ENCODE results near the gene TKT.

The TKT gene

GRCh38 chr3:53239800-53240199 lies 16.0 kb downstream of the TKT start:
- DNase-seq = no peak

- no peak for DNase-seq
Observed at GRCh38 chr3:53238886-53239285, 16.9 kb downstream of the TKT start.

- no peak for DNase-seq
Observed at GRCh38 chr3:53238051-53238850, 17.6 kb downstream of the TKT start.

DNA sequence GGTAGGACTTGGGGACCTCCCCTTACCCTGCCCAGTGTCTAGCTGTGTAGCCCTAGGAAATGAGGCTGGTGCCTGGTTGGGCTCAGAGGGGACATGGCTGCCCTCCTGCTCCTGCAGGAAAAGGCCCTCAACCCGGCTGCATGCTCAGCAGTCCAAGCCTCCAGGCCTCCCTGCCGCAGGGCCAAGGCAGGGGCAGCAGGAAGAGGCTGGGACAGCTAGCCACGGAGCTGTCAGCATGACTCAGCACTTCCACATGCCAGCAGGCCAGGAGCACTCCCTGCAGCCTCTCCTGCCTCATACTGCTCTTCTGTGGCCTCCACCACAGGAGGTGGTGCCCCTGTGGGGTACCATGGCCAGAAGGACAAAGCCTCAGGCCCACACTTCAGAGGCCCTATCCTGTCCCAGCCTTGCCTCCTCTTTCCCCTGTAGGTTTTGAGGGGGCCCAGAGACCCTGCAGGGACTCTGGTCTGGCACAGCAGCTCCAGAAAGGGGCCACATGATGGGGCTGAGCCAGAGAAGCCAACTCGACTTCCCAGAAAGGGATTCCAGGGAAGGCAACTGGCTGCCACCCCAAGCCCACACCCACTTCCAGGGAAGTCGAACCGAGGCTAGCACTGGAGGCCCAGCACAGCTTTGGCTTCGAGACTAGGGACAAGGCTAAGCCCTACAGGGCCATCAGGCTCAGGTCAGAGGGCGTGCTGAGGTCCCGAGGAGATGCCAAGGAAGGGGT lies 19.5 kb downstream of the TKT start:
- DNase-seq = peak; percentile 54

DNA sequence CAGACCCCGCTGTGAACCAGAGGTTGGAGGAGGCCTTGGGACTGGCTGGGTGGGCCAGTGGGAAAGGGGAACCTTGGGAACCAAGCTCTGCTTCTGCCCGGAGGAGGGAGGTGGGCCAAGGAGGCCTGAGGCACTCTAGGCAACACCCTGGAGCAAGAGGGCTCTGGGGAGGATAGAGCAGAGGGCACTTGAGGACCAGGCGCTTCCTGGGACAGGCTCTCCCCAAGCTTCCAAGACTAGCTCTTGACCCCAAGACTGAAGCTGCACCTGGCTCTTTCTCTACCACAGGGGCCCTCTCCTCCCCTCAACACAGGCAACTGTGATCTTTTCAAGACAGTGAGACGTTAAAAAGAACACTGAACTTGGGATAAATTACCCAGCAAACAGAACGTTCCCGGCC lies 20.3 kb downstream of the TKT start:
- peak; percentile 13 for DNase-seq

DNA sequence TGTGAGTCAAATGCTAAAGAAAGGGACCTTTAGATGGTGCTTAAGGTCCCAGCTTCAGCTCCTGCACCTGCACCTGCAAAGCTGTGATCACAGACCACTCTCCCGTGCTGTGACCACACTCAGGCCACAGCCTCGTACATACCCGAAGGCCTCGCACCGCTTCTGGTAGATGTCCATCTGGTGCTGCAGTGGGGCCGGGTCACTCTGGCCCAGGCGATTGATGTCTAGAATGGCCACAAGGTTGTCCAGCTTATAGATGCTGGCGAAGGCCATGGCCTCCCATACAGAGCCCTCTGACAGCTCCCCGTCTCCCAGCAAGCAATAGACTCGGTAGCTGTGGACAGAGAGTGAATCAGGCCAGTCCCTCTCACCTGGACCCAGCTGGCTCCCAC lies 21.0 kb downstream of the TKT start:
- DNase-seq = peak; percentile 10

GRCh38 chr3:53234130-53234840 lies 21.5 kb downstream of the TKT start:
- peak; percentile 12 for DNase-seq

DNA sequence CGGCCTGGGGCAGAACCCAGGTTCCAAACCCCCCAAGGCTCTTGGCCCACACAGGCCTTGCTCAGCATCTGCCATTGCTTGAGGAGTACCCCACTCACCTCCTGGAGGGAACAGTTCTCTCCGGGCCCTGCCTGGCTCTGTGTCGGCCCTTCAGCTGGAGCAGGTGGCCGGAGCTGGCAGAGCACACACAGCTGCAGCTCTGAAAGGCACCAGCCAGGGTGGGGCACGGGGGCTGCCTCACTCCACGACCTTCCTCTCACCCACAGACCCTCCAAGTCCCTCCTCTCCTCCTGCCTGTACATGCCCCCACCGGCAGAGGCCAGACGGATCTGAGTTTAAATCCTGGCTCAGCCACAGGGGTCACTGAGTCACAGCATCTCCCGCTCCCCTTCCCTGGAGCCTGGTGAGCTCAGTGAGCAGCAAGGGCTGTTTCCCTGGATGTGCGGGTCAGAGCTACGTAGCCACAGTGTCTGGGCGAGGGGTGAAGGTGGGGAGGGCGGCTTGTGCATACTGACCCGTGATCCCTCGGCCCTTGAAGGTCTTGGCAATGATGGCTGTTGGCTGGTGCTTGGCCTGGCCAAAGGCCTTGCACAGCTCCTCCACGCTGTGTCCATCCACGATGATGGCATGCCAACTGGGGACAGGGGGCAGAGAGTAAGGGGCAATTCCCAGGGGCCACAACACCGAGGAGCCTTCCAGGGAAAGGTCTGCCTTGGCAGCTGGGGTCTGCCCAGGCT lies 23.0 kb downstream of the TKT start:
- peak; percentile 10 for DNase-seq

GRCh38 chr3:53231532-53232511 lies 24.0 kb downstream of the TKT start:
- DNase-seq = no peak

DNA sequence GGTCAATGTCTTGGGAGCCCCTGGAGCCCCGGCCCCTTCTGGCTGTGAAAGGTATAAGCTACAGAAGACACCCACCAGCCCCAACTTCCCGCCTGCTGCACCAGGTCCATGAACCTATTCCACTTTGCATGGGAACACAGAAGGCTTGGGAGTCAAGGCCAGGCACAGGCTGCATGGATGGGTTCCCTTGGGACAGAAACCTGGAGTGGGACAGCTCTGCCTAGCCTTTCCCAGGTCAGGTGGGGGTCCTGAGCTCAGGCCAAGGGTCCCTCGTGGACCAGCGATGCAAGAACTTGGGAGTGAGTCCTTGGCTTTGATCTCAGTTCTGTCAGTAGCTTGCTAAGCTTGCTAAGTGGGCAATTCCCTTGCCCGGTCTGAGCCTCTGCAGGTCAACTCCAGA lies 25.0 kb downstream of the TKT start:
- no peak for DNase-seq

GRCh38 chr3:53230041-53230621 lies 25.7 kb downstream of the TKT start:
- no peak for DNase-seq

DNA sequence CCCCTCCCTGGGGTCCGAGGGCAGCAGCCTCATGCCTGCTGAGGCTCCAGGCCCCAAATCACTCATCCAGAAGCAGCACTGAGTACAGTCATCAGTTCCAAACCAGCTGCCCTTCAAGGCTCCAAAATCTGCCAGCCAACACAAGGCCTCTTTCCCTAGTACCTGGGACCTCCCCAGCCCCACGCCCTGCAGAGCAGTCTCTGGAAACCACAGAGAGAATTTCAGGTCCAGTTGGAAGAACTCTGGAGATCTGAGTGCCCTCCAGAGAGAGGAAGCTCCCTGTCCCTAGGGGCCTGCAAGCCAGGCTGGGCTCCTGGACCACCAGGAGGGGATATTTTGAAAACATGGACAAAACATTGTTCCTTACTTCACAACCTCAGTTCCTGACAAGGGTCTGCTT lies 26.2 kb downstream of the TKT start:
- no peak for DNase-seq

- no peak for DNase-seq
Observed at GRCh38 chr3:53229171-53229570, 26.7 kb downstream of the TKT start.

DNA sequence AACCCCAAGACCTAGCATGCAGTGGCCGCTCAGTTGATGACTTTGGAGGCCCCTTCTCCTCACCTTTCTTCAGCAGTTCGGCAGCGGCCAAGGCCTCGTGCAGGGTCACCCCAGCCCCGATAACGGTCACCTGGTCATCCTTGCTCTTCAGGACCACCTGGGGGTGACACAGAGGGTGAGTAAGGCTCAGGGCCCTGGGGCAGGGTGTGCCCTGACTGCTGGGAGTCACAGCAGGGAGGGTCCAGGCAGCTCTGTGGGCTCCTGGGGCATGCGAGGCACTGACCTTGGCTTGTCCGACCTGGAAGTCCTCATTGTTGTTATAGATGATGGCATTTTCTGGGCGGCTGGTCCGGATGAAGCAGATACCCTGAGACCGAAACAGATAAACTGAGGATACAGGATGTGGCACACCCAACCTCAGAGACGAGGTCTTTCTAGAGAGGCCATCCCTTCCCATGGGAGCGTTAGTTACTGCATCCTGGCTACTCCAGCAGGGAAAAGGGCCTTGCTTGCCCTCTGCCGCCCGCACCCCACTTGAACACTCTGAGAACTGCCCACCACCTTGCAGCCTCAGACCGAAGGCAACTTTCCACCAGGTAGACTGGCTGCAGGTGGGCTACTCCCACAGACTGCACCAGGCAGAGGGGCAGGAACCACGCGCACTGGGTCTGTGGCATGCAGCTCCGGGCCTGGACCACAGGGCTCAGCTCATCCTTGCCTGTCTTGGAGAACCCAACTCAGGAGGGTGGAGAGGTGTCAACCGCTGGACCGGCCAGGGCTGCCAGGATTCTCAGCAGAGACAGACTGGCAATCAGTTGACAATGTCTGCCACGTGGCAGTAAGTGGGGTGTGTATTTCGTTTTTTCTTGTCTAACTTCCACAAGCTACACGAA lies 27.6 kb downstream of the TKT start:
- no peak for DNase-seq

DNA sequence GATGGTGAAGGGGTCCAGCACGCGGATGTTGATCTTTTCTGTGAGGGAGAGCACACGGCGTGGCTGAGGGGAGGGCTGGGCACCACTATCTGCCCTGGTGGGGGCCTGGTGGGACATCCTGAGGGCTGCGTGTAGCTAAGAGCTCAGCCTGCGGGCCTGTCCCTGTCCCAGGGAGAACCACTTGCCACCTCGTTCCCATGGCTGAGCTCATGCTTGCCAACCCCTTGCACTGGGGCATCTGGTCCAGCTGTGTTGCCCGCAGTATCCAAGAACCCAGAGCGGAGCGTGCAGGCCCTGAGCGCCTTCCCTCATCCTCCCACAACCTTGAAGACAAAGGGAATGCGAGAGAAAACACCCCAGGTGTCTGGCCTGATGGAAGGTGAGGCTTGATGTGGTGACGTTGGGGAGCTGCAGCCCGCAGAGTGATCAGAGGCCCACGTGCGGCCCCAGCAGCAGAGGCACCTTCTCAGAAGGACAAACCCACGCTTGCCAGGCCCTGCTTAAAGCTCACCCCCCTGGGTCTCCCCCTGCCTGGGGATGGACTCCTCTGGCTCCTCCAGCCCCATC lies 28.9 kb downstream of the TKT start:
- DNase-seq = no peak

- DNase-seq = no peak
Observed at GRCh38 chr3:53226142-53226840, 29.5 kb downstream of the TKT start.

- DNase-seq = no peak
Observed at GRCh38 chr3:53225651-53226050, 30.2 kb downstream of the TKT start.

GRCh38 chr3:53225181-53225580 lies 30.6 kb downstream of the TKT start:
- DNase-seq = no peak

- DNase-seq = no peak
Observed at GRCh38 chr3:53224536-53224935, 31.3 kb downstream of the TKT start.

Data from femur (tissue), 1 donor.